HEK293 (cell line): ENCODE measurements around the gene CHKA.
A peak's percentile ranks its signal among the peaks of the same experiment; 100 is the strongest.

Source experiments
- CTCF ChIA-PET: fragments of 350-600 bp; formaldehyde crosslinking; extraction: SDS; loops from one replicate; lab custom pipeline; 2021; ENCODE audit warnings: antibody characterized with exemption; lab: Yijun Ruan, JAX
- POLR2A ChIA-PET: fragments of 300-600 bp; formaldehyde crosslinking; extraction: SDS; loops from one replicate; lab custom pipeline; 2020; ENCODE audit warnings: antibody characterized with exemption, inconsistent platforms; lab: Yijun Ruan, JAX
- H3K27ac ChIP-seq: fragments of 200-500 bp; sonication (Bioruptor generic); 2 replicates; pipeline ENCODE4 v1.5.1; 2014; ENCODE audit warnings: low read depth, low read length, control low read depth, inconsistent platforms; ENCODE audit errors: extremely low read depth
- H3K36me3 ChIP-seq, 2 experiments: fragments of 200-500 bp in 1 of 2; sonication (Bioruptor generic) in 1 of 2; 1 replicate in 1 of 2; 2 replicates in 1 of 2; pipeline ENCODE4 v1.5.1; 2014 to 2017; ENCODE audit warnings: inconsistent platforms in 2 of 2, low read length in 2 of 2; ENCODE audit not compliant: control insufficient read depth in 2 of 2, insufficient read depth in 1 of 2
- H3K4me1 ChIP-seq: fragments of 200-500 bp; sonication (Bioruptor generic); 2 replicates; pipeline ENCODE4 v1.5.1; 2014; ENCODE audit warnings: mild to moderate bottlenecking, low read length, inconsistent platforms; ENCODE audit not compliant: control insufficient read depth, insufficient read depth
- H3K4me3 ChIP-seq: 2 replicates; pipeline ENCODE4 v1.5.1; 2011; ENCODE audit warnings: low read depth, mild to moderate bottlenecking, control low read depth, low read length, moderate library complexity
- H3K9me3 ChIP-seq: fragments of 200-500 bp; sonication (Bioruptor generic); 2 replicates; pipeline ENCODE4 v1.5.1; 2014; ENCODE audit warnings: low read depth, low read length, inconsistent platforms; ENCODE audit not compliant: control insufficient read depth, insufficient read depth
- GFI1B ChIP-seq: fragments of 450-650 bp; formaldehyde crosslinking; IDR thresholded peaks from 2 replicates; pipeline ENCODE4 v1.5.1; 2016; ENCODE audit warnings: missing biosample characterization, missing genetic modification characterization
- MEIS1 ChIP-seq: sonication (generic); formaldehyde crosslinking; IDR thresholded peaks from 2 replicates; pipeline ENCODE4 v1.8.1; 2022; ENCODE audit warnings: missing genetic modification reagents, mild to moderate bottlenecking, borderline replicate concordance
- SALL2 ChIP-seq: fragments of 450-650 bp; formaldehyde crosslinking; IDR thresholded peaks from 2 replicates; pipeline ENCODE4 v1.5.0; 2017; ENCODE audit warnings: missing biosample characterization, mild to moderate bottlenecking, missing genetic modification characterization, borderline replicate concordance
- TCF7L2 ChIP-seq: IDR thresholded peaks from 2 replicates; pipeline ENCODE4 v1.6.1; 2011; ENCODE audit warnings: low read depth, mild to moderate bottlenecking, inconsistent platforms, low read length, moderate library complexity, borderline replicate concordance
- ZBTB20 ChIP-seq: fragments of 450-650 bp; formaldehyde crosslinking; IDR thresholded peaks from 2 replicates; pipeline ENCODE4 v1.5.1; 2016; ENCODE audit warnings: missing biosample characterization, missing genetic modification characterization
- ZFHX2 ChIP-seq: fragments of 450-650 bp; formaldehyde crosslinking; conservative IDR thresholded peaks from 2 replicates; pipeline ENCODE4 v1.5.1; 2016; ENCODE audit warnings: missing biosample characterization, missing genetic modification characterization
- ZNF175 ChIP-seq: fragments of 450-650 bp; formaldehyde crosslinking; IDR thresholded peaks from 2 replicates; pipeline ENCODE4 v1.5.1; 2016; ENCODE audit warnings: missing biosample characterization, missing genetic modification characterization
- ZNF248 ChIP-seq: fragments of 450-650 bp; formaldehyde crosslinking; IDR thresholded peaks from 2 replicates; pipeline ENCODE4 v1.5.1; 2017; ENCODE audit warnings: missing biosample characterization, missing genetic modification characterization
- ZNF266 ChIP-seq: fragments of 450-650 bp; formaldehyde crosslinking; IDR thresholded peaks from 2 replicates; pipeline ENCODE4 v1.5.1; 2016; ENCODE audit warnings: missing biosample characterization, missing genetic modification characterization, low read depth
- ZNF391 ChIP-seq: fragments of 450-650 bp; formaldehyde crosslinking; IDR thresholded peaks from 2 replicates; pipeline ENCODE4 v1.5.1; 2016; ENCODE audit warnings: low read depth, missing biosample characterization, missing genetic modification characterization, borderline replicate concordance
- ZNF433 ChIP-seq: fragments of 450-650 bp; formaldehyde crosslinking; IDR thresholded peaks from 2 replicates; pipeline ENCODE4 v1.5.1; 2016; ENCODE audit warnings: missing biosample characterization, missing genetic modification characterization, low read depth
- ZNF585B ChIP-seq: fragments of 450-650 bp; formaldehyde crosslinking; IDR thresholded peaks from 2 replicates; pipeline ENCODE4 v1.5.1; 2016; ENCODE audit warnings: missing biosample characterization, missing genetic modification characterization
- ZNF600 ChIP-seq: fragments of 450-650 bp; formaldehyde crosslinking; IDR thresholded peaks from 2 replicates; pipeline ENCODE4 v1.5.1; 2016; ENCODE audit warnings: missing biosample characterization, missing genetic modification characterization
- ZNF624 ChIP-seq: fragments of 450-650 bp; formaldehyde crosslinking; IDR thresholded peaks from 2 replicates; pipeline ENCODE4 v1.5.1; 2017; ENCODE audit warnings: missing biosample characterization, missing genetic modification characterization
- ZNF626 ChIP-seq: fragments of 450-650 bp; sonication (Bioruptor Pico); formaldehyde crosslinking; IDR thresholded peaks from 2 replicates; pipeline ENCODE4 v1.5.1; 2018; ENCODE audit warnings: missing biosample characterization, missing genetic modification characterization, inconsistent platforms
- ZNF785 ChIP-seq: fragments of 450-650 bp; formaldehyde crosslinking; IDR thresholded peaks from 2 replicates; pipeline ENCODE4 v1.5.1; 2016; ENCODE audit warnings: missing biosample characterization, missing genetic modification characterization
- ZNF830 ChIP-seq: fragments of 450-650 bp; IDR thresholded peaks from 2 replicates; pipeline ENCODE4 v1.5.0; 2018; ENCODE audit warnings: missing biosample characterization, missing genetic modification characterization, low read depth, mild to moderate bottlenecking, moderate library complexity
- TF ChIP-seq, protein P1 (sequence below): fragments of 450-650 bp; formaldehyde crosslinking; IDR thresholded peaks from 2 replicates; pipeline ENCODE4 v1.5.1; 2016; ENCODE audit warnings: missing biosample characterization, missing genetic modification characterization
- TF ChIP-seq, protein P2 (sequence below): fragments of 450-650 bp; formaldehyde crosslinking; IDR thresholded peaks from 2 replicates; pipeline ENCODE4 v1.5.1; 2016; ENCODE audit warnings: missing biosample characterization, missing genetic modification characterization
- TF ChIP-seq, protein P3 (sequence below): fragments of 450-650 bp; formaldehyde crosslinking; IDR thresholded peaks from 2 replicates; pipeline ENCODE4 v1.5.1; 2016; ENCODE audit warnings: missing biosample characterization, missing genetic modification characterization, low read depth
- TF ChIP-seq, protein P4 (sequence below): fragments of 450-650 bp; formaldehyde crosslinking; IDR thresholded peaks from 2 replicates; pipeline ENCODE4 v1.5.1; 2016; ENCODE audit warnings: missing biosample characterization, missing genetic modification characterization
- TF ChIP-seq, protein P5 (sequence below): fragments of 450-650 bp; formaldehyde crosslinking; IDR thresholded peaks from 2 replicates; pipeline ENCODE4 v1.5.1; 2016; ENCODE audit warnings: missing biosample characterization, missing genetic modification characterization

CHKA gene

DNA sequence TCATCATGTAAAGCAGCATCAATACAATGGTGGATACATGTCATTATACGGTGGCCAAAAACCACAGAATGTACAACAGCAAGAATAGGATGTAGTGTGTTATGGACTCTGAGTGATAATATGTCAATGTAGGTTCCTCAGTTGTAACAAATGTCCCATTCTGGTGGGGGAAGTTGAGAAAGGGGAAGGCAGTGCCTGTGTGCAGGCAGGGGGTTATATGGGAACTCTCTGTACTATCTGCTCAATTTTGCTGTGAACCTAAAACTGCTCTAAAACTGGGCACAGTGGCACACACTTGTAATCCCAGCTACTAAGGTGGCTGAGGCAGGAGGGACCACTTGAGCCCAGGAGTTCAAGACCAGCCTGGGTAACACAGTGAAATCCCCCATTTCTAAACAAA is 5.9 kb downstream of the CHKA start:
- H3K4me3 ChIP-seq: no peak overlapping the region
- H3K27ac ChIP-seq: no peak overlapping the region
- H3K36me3 ChIP-seq: peaks cover 0 to 9% of the 10 kb centered on the region in 2 experiments; a peak in 2 of 3 replicates
- no peaks in the 10 kb centered on the region for H3K9me3 ChIP-seq
- ChIA-PET CTCF (no interaction called here), POLR2A (no interaction called here)
- no peaks in the 10 kb centered on the region for H3K4me1 ChIP-seq
- 0 out of 2 replicates have a peak, but pooled peaks have one; percentile 26 for TF ChIP-seq ZNF600 (tag by site-specific recombination)
- no peak for TF ChIP-seq MEIS1 (CRISPR knock-in tag)
- no peak for TF ChIP-seq ZNF248 (tag by site-specific recombination)

DNA sequence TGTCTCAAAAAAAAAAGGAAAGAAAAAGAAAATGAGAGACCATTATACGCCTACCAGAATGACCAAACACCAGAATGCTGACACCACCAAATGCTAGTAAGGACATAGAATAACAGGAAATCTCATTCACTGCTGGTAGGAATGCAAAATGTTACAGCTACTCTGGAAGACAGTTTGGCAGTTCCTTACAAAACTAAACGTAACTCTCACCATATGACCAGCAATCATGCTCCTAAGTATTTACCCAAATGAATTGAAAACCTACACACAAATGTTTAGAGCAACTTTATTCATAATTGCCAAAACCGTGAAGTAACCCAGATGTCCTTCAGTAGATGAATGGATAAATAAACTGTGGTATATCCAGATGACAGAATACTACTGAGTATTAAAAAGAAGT is 7.2 kb downstream of the CHKA start:
- Histone ChIP-seq H3K27ac (no peak overlapping the region), H3K4me3 (no peak overlapping the region), H3K9me3 (no peaks in the 10 kb centered on the region), H3K4me1 (no peaks in the 10 kb centered on the region), H3K36me3 (peaks cover 0 to 11% of the 10 kb centered on the region in 2 experiments; a peak in 2 of 3 replicates)
- CTCF ChIA-PET: no interaction called here
- POLR2A ChIA-PET: no interaction called here
- TF ChIP-seq ZBTB20 (tag by site-specific recombination): no peak
- no peak for TF ChIP-seq ZNF391 (tag by site-specific recombination)
- no peak for TF ChIP-seq SALL2
- TF ChIP-seq ZNF785 (tag by site-specific recombination): no peak
- no peak for TF ChIP-seq ZFHX2
- TF ChIP-seq TCF7L2: no peak
- no peak for TF ChIP-seq ZNF266 (tag by site-specific recombination)
- TF ChIP-seq, protein P1, sequence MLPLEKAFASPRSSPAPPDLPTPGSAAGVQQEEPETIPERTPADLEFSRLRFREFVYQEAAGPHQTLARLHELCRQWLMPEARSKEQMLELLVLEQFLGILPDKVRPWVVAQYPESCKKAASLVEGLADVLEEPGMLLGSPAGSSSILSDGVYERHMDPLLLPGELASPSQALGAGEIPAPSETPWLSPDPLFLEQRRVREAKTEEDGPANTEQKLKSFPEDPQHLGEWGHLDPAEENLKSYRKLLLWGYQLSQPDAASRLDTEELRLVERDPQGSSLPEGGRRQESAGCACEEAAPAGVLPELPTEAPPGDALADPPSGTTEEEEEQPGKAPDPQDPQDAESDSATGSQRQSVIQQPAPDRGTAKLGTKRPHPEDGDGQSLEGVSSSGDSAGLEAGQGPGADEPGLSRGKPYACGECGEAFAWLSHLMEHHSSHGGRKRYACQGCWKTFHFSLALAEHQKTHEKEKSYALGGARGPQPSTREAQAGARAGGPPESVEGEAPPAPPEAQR (tag by site-specific recombination): no peak

DNA sequence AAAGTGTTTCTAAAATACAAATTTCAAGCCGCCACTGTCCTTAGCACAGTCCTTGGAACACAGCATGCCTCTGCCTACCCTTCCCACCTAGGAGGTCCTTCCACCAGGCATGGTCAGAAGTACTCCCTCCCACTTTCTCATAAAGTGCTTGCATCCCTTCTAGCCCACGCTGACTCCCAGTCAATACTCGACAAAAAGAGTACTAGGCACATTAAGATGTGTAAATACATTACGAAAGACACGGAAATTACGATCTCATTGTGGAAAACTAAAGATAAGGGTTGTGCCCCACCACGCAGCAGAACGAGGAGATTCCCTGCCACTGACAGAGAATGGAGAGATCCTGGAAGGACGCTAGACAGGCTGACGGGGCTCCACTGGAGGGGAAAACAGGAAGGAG is 13.5 kb downstream of the CHKA start:
- ChIA-PET POLR2A (no interaction called here), CTCF (interaction anchor here (0.6 to 1.1 kb wide), 3 partner anchors 23 to 151 kb away, joined by 3 read pairs; no protein-coding TSS in a partner anchor)
- peaks cover 5% of the 10 kb centered on the region; the same call in 1 of the 2 replicates for H3K4me1 ChIP-seq
- H3K36me3 ChIP-seq: peaks cover 0 to 2% of the 10 kb centered on the region in 2 experiments; a peak in 1 of 3 replicates
- H3K9me3 ChIP-seq: no peaks in the 10 kb centered on the region
- H3K4me3 ChIP-seq: no peak overlapping the region
- H3K27ac ChIP-seq: no peak overlapping the region
- TF ChIP-seq ZNF175 (tag by site-specific recombination) (no peak), ZNF585B (tag by site-specific recombination) (no peak), ZNF624 (tag by site-specific recombination) (no peak), GFI1B (tag by site-specific recombination) (no peak), ZNF433 (no peak), ZNF626 (tag by site-specific recombination) (no peak), ZNF830 (tag by site-specific recombination) (no peak)
- TF ChIP-seq, protein P2, sequence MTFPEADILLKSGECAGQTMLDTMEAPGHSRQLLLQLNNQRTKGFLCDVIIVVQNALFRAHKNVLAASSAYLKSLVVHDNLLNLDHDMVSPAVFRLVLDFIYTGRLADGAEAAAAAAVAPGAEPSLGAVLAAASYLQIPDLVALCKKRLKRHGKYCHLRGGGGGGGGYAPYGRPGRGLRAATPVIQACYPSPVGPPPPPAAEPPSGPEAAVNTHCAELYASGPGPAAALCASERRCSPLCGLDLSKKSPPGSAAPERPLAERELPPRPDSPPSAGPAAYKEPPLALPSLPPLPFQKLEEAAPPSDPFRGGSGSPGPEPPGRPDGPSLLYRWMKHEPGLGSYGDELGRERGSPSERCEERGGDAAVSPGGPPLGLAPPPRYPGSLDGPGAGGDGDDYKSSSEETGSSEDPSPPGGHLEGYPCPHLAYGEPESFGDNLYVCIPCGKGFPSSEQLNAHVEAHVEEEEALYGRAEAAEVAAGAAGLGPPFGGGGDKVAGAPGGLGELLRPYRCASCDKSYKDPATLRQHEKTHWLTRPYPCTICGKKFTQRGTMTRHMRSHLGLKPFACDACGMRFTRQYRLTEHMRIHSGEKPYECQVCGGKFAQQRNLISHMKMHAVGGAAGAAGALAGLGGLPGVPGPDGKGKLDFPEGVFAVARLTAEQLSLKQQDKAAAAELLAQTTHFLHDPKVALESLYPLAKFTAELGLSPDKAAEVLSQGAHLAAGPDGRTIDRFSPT: no peak
- TF ChIP-seq, protein P3, sequence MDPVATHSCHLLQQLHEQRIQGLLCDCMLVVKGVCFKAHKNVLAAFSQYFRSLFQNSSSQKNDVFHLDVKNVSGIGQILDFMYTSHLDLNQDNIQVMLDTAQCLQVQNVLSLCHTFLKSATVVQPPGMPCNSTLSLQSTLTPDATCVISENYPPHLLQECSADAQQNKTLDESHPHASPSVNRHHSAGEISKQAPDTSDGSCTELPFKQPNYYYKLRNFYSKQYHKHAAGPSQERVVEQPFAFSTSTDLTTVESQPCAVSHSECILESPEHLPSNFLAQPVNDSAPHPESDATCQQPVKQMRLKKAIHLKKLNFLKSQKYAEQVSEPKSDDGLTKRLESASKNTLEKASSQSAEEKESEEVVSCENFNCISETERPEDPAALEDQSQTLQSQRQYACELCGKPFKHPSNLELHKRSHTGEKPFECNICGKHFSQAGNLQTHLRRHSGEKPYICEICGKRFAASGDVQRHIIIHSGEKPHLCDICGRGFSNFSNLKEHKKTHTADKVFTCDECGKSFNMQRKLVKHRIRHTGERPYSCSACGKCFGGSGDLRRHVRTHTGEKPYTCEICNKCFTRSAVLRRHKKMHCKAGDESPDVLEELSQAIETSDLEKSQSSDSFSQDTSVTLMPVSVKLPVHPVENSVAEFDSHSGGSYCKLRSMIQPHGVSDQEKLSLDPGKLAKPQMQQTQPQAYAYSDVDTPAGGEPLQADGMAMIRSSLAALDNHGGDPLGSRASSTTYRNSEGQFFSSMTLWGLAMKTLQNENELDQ: no peak
- TF ChIP-seq, protein P4, sequence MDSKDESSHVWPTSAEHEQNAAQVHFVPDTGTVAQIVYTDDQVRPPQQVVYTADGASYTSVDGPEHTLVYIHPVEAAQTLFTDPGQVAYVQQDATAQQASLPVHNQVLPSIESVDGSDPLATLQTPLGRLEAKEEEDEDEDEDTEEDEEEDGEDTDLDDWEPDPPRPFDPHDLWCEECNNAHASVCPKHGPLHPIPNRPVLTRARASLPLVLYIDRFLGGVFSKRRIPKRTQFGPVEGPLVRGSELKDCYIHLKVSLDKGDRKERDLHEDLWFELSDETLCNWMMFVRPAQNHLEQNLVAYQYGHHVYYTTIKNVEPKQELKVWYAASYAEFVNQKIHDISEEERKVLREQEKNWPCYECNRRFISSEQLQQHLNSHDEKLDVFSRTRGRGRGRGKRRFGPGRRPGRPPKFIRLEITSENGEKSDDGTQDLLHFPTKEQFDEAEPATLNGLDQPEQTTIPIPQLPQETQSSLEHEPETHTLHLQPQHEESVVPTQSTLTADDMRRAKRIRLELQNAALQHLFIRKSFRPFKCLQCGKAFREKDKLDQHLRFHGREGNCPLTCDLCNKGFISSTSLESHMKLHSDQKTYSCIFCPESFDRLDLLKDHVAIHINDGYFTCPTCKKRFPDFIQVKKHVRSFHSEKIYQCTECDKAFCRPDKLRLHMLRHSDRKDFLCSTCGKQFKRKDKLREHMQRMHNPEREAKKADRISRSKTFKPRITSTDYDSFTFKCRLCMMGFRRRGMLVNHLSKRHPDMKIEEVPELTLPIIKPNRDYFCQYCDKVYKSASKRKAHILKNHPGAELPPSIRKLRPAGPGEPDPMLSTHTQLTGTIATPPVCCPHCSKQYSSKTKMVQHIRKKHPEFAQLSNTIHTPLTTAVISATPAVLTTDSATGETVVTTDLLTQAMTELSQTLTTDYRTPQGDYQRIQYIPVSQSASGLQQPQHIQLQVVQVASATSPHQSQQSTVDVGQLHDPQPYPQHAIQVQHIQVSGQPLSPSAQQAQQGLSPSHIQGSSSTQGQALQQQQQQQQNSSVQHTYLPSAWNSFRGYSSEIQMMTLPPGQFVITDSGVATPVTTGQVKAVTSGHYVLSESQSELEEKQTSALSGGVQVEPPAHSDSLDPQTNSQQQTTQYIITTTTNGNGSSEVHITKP (tag by site-specific recombination): peak; percentile 41; the same call in 1 of the 2 replicates
- TF ChIP-seq, protein P5, sequence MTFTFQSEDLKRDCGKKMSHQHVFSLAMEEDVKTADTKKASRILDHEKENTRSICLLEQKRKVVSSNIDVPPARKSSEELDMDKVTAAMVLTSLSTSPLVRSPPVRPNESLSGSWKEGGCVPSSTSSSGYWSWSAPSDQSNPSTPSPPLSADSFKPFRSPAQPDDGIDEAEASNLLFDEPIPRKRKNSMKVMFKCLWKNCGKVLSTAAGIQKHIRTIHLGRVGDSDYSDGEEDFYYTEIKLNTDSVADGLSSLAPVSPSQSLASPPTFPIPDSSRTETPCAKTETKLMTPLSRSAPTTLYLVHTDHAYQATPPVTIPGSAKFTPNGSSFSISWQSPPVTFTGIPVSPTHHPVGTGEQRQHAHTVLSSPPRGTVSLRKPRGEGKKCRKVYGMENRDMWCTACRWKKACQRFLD (tag by site-specific recombination): no peak
